K562 (cell line): ENCODE measurements around the gene PTCHD4. TPM values are rescaled to one million over a fixed set of nuclear protein-coding genes. Genes with fewer than 3 reads are reported as not detected.

Experiments
- ATAC-seq: fragments of 200-7000 bp; cut with Tn5 transposase; 3 replicates; pipeline ENCODE4 v1.9.1; 2020; ENCODE audit warnings: moderate library complexity
- BruUV-seq: library from RNA; stranded (reverse); fragments of 400-500 nt; replicated peaks from 2 replicates; lab custom pipeline; 2021; lab: Mats Ljungman, UMichigan
- CTCF ChIA-PET: fragments of 300-600 bp; formaldehyde crosslinking; extraction: SDS; loops from one replicate; lab custom pipeline; 2021; ENCODE audit warnings: low intra/inter-chr PET ratio; lab: Yijun Ruan, JAX
- POLR2A ChIA-PET: fragments of 300-600, 350-650 bp; sonication (Branson Sonifier 250); formaldehyde crosslinking; extraction: SDS; loops from one replicate; lab custom pipeline; 2021; ENCODE audit warnings: antibody characterized with exemption, inconsistent platforms; lab: Yijun Ruan, JAX
- DNase-seq, 4 experiments: peaks; one replicate each; pipeline versions ENCODE4 v3.0.0 to v3.0.0-alpha.2; 2011 to 2018; ENCODE audit warnings: low spot score in 3 of 4, mixed read lengths in 3 of 4; ENCODE audit errors: extremely low read depth in 1 of 4
- FAIRE-seq: peaks from 2 replicates; lab custom pipeline; 2011; peaks lifted over from hg19 to GRCh38; lab: Jason Lieb, UNC
- H2AFZ ChIP-seq: 2 replicates; pipeline ENCODE4 v1.6.0; 2011; ENCODE audit warnings: low read depth, low read length, control low read depth, inconsistent platforms
- H3K27ac ChIP-seq: fragments of 200-600 bp; 3 replicates; pipeline ENCODE4 v1.8.0; 2011; ENCODE audit warnings: low read depth, mild to moderate bottlenecking, control low read depth, inconsistent platforms, low read length, moderate library complexity, mixed read lengths; ENCODE audit errors: extremely low read depth
- H3K27me3 ChIP-seq, 2 experiments: fragments of 300-600 bp in 1 of 2; 2 replicates in 1 of 2; 3 replicates in 1 of 2; pipeline versions ENCODE4 v1.6.0 to v1.8.0; 2011; ENCODE audit warnings: inconsistent platforms in 2 of 2, low read length in 2 of 2, mild to moderate bottlenecking in 1 of 2, mixed read lengths in 1 of 2, moderate library complexity in 1 of 2; ENCODE audit not compliant: control insufficient read depth in 2 of 2, insufficient read depth in 2 of 2
- H3K36me3 ChIP-seq: fragments of 300-600 bp; 3 replicates; pipeline ENCODE4 v1.8.0; 2011; ENCODE audit warnings: mild to moderate bottlenecking, low read length, inconsistent platforms; ENCODE audit not compliant: control insufficient read depth, insufficient read depth
- H3K4me1 ChIP-seq, 2 experiments: fragments of 200-600 bp in 1 of 2; replicated peaks in 1 of 2; 2 replicates in 1 of 2; 3 replicates in 1 of 2; pipeline versions ENCODE4 v1.5.1 to v1.8.0; 2011; ENCODE audit warnings: inconsistent platforms in 2 of 2, low read length in 2 of 2, mild to moderate bottlenecking in 1 of 2, mixed read lengths in 1 of 2, moderate library complexity in 1 of 2; ENCODE audit not compliant: control insufficient read depth in 2 of 2, insufficient read depth in 2 of 2
- H3K4me2 ChIP-seq: 2 replicates; pipeline ENCODE4 v1.6.1; 2011; ENCODE audit warnings: low read length, control low read depth, inconsistent platforms, mixed read lengths; ENCODE audit not compliant: insufficient read depth
- H3K4me3 ChIP-seq: fragments of 200-600 bp; sonication (generic), shearing (Covaris generic); 2 replicates; pipeline ENCODE4 v1.5.1; 2016; ENCODE audit warnings: control low read depth, inconsistent platforms
- H3K79me2 ChIP-seq: fragments of 200-600 bp; 3 replicates; pipeline ENCODE4 v1.8.0; 2011; ENCODE audit warnings: low read length, inconsistent platforms; ENCODE audit not compliant: control insufficient read depth, insufficient read depth
- H3K9ac ChIP-seq, 2 experiments: 2 replicates each; pipeline versions ENCODE4 v1.6.0 to v1.6.1; 2011; ENCODE audit warnings: low read depth in 2 of 2, low read length in 2 of 2, control low read depth in 1 of 2, inconsistent platforms in 1 of 2, mild to moderate bottlenecking in 1 of 2, mixed read lengths in 1 of 2; ENCODE audit not compliant: insufficient read depth in 1 of 2
- H3K9me1 ChIP-seq: one replicate; pipeline ENCODE4 v1.6.0; 2011; ENCODE audit warnings: inconsistent platforms, mild to moderate bottlenecking, low read length, moderate library complexity; ENCODE audit not compliant: control insufficient read depth, insufficient read depth
- H3K9me3 ChIP-seq: replicated peaks from 2 replicates; pipeline ENCODE4 v1.5.1; 2011; ENCODE audit warnings: low read depth, low read length, inconsistent platforms; ENCODE audit not compliant: control insufficient read depth, insufficient read depth
- H4K20me1 ChIP-seq: replicated peaks from 2 replicates; pipeline ENCODE4 v1.6.1; 2011; ENCODE audit warnings: low read length, inconsistent platforms, mixed read lengths; ENCODE audit not compliant: control insufficient read depth, insufficient read depth
- ARNT ChIP-seq, 2 experiments: fragments of 450-650 bp; IDR thresholded peaks; 2 replicates each; pipeline ENCODE4 v1.6.1; 2016; ENCODE audit warnings: mild to moderate bottlenecking in 1 of 2
- BMI1 ChIP-seq: fragments of 150-350 bp; IDR thresholded peaks from 2 replicates; pipeline ENCODE4 v1.6.1; 2014; ENCODE audit warnings: low read length
- JUND ChIP-seq, 2 experiments: IDR thresholded peaks; 2 replicates in 1 of 2; 3 replicates in 1 of 2; pipeline ENCODE4 v1.6.1; 2011; ENCODE audit warnings: borderline replicate concordance in 2 of 2, low read depth in 2 of 2, low read length in 2 of 2, improper control_type of control experiment in 1 of 2, missing biosample characterization in 1 of 2, missing genetic modification characterization in 1 of 2, missing genetic modification reagents in 1 of 2
- LARP7 ChIP-seq: fragments of 450-650 bp; IDR thresholded peaks from 2 replicates; pipeline ENCODE4 v1.6.1; 2016
- MAX ChIP-seq: sonication (generic); formaldehyde crosslinking; IDR thresholded peaks from 2 replicates; pipeline ENCODE4 v1.9.0; 2022; ENCODE audit warnings: mild to moderate bottlenecking, missing genetic modification reagents
- MCM5 ChIP-seq: fragments of 450-650 bp; IDR thresholded peaks from 2 replicates; pipeline ENCODE4 v1.6.1; 2016; ENCODE audit warnings: low read depth
- NFRKB ChIP-seq: fragments of 450-650 bp; IDR thresholded peaks from 2 replicates; pipeline ENCODE4 v1.6.1; 2016; ENCODE audit warnings: low read depth
- OTX1 ChIP-seq: fragments of 450-650 bp; formaldehyde crosslinking; IDR thresholded peaks from 2 replicates; pipeline ENCODE4 v1.4.0; 2022; ENCODE audit warnings: mild to moderate bottlenecking
- SOX6 ChIP-seq: fragments of 450-650 bp; IDR thresholded peaks from 2 replicates; pipeline ENCODE4 v1.6.1; 2014; ENCODE audit warnings: mild to moderate bottlenecking
- ZNF395 ChIP-seq: fragments of 200-800 bp; sonication (Bioruptor generic); IDR thresholded peaks from 2 replicates; pipeline ENCODE4 v1.6.1; 2017; ENCODE audit warnings: missing genetic modification characterization, missing compliant biosample characterization
- ZNF561 ChIP-seq: fragments of 450-650 bp; formaldehyde crosslinking; conservative IDR thresholded peaks from 2 replicates; pipeline ENCODE4 v1.4.0; 2020; ENCODE audit warnings: mild to moderate bottlenecking, moderate library complexity
- ZNF584 ChIP-seq: fragments of 200-800 bp; sonication (Bioruptor generic); IDR thresholded peaks from 2 replicates; pipeline ENCODE4 v1.6.1; 2016; ENCODE audit warnings: low read depth, mild to moderate bottlenecking, missing genetic modification characterization, missing compliant biosample characterization
- ZNF695 ChIP-seq: fragments of 450-650 bp; formaldehyde crosslinking; IDR thresholded peaks from 2 replicates; pipeline ENCODE4 v1.4.0; 2020; ENCODE audit warnings: mild to moderate bottlenecking, moderate library complexity
- ZSCAN32 ChIP-seq: fragments of 450-650 bp; formaldehyde crosslinking; IDR thresholded peaks from 2 replicates; pipeline ENCODE4 v1.4.0; 2020; ENCODE audit warnings: mild to moderate bottlenecking, moderate library complexity
- WGBS: fragments of 100-300 bp; shearing (Covaris generic); methylation state at CpG from one replicate; pipeline ENCODE4 v1.1.6; 2016; ENCODE audit warnings: low coverage, mixed read lengths; ENCODE audit not compliant: insufficient coverage; ENCODE audit errors: missing lambda C conversion rate; 5-methylcytosine and 5-hydroxymethylcytosine counted together
- in situ Hi-C: fragments of 300-500 bp; cut with MboI; formaldehyde crosslinking; loops from 4 replicates; pipeline ENCODE4 v1.15.0; 2018; ENCODE audit warnings: inconsistent platforms, mixed read lengths
- intact Hi-C: fragments of 100-400 bp; cut with micrococcal nuclease; formaldehyde crosslinking; loops from 2 replicates; pipeline ENCODE4 v1.14.2; 2022
- polyA plus RNA-seq, 8 experiments: library from polyadenylated mRNA; depleted of rRNA in 4 of 8; stranded (reverse) in 5 of 8; unstranded in 3 of 8; fragments of >200 nt; fragmentation: Nextera tagmentation in 2 of 8; fragmentation: Illumina TruSeq in 1 of 8; extraction: Ambion mirVana in 2 of 8; extraction: Trizol in 1 of 8; gene quantifications; 2 replicates each; pipeline versions ENCODE4 v1.2.1 to v1.2.3, GENCODE V29; 2011 to 2014; ENCODE audit warnings: inconsistent platforms in 1 of 8, missing spikeins in 1 of 8
- total RNA-seq, 7 experiments: library from RNA; depleted of rRNA in 6 of 7; stranded (reverse); fragments of >200 nt in 6 of 7; fragmentation: Illumina TruSeq in 2 of 7; extraction: Trizol in 2 of 7; gene quantifications; 2 replicates each; pipeline versions ENCODE4 v1.2.1 to v1.2.3, GENCODE V29; 2011 to 2021; ENCODE audit warnings: low replicate concordance in 1 of 7
- TF ChIP-seq, protein P1 (sequence below): sonication (generic); formaldehyde crosslinking; IDR thresholded peaks from 2 replicates; pipeline ENCODE4 v1.8.0; 2022; ENCODE audit warnings: missing genetic modification reagents, mild to moderate bottlenecking, borderline replicate concordance

PTCHD4 gene
- total and polyA plus RNA-seq, 9 of the 15 experiments (the other 6 are each of a cell fraction or from before 2014, with no cell fraction given) = not detected

DNA sequence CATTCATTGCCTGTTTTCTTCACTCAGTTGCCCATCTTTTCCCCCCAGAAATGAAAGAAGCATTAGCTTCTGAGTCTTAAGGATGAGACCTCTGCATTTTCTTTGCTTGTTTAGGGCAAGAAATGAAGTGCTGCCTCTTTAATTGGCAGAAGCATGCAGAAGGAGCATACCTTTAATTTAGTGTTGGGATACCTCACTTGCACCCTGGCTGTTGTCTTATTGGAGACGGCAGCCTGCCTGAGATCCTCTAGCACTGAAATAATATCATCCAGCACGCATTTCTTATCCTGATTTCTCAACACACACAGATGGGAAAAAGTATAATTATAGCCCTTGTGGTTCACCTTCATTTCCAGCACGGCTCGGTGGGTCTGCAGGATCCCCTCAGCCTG is 43.1 kb downstream of the PTCHD4 start:
- ATAC-seq (no peak), DNase-seq (no peak), FAIRE-seq (no peak)
- intact Hi-C loops = loop anchor here (2.0 kb wide), 1 partner anchor 31 kb away; no protein-coding TSS in a partner anchor
- H2AFZ ChIP-seq = no peak overlapping the region
- no peaks in the 10 kb centered on the region for H3K9me1 ChIP-seq
- no TSS peak for BruUV-seq
- H3K27me3 ChIP-seq = no peaks in the 10 kb centered on the region
- no peaks in the 10 kb centered on the region for H3K79me2 ChIP-seq
- no peak overlapping the region for H3K27ac ChIP-seq
- 4% methylated on average over 4 of the region's 4 CpGs for WGBS
- no peaks in the 10 kb centered on the region for H4K20me1 ChIP-seq
- H3K9ac ChIP-seq = no peak overlapping the region
- H3K4me3 ChIP-seq = no peak overlapping the region
- in situ Hi-C loops = no loop called here
- no peak overlapping the region for H3K4me2 ChIP-seq
- POLR2A ChIA-PET = no interaction called here
- no peaks in the 10 kb centered on the region for H3K36me3 ChIP-seq
- H3K4me1 ChIP-seq = no peaks in the 10 kb centered on the region
- no peaks in the 10 kb centered on the region for H3K9me3 ChIP-seq
- CTCF ChIA-PET = no interaction called here
- TF ChIP-seq NFRKB = no peak
- TF ChIP-seq OTX1 (CRISPR knock-in tag) = no peak
- no peak for TF ChIP-seq ZNF395 (CRISPR knock-in tag)
- TF ChIP-seq MCM5 = no peak
- TF ChIP-seq, protein P1, sequence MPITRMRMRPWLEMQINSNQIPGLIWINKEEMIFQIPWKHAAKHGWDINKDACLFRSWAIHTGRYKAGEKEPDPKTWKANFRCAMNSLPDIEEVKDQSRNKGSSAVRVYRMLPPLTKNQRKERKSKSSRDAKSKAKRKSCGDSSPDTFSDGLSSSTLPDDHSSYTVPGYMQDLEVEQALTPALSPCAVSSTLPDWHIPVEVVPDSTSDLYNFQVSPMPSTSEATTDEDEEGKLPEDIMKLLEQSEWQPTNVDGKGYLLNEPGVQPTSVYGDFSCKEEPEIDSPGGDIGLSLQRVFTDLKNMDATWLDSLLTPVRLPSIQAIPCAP (CRISPR knock-in tag) = no peak
- no peak for TF ChIP-seq MAX (CRISPR knock-in tag)
- no peak for TF ChIP-seq BMI1
- no peak for TF ChIP-seq JUND (IDR thresholded peaks at IDR 0.05; ENCODE audit: borderline replicate concordance, low read depth, low read length)
- TF ChIP-seq JUND (tag; IDR thresholded peaks at IDR 0.05; ENCODE audit: borderline replicate concordance, low read depth, low read length) = no peak
- no peak for TF ChIP-seq LARP7
- no peak for TF ChIP-seq SOX6
- no peak for TF ChIP-seq ZSCAN32 (CRISPR knock-in tag)
- TF ChIP-seq ZNF584 = no peak
- TF ChIP-seq ZNF561 (CRISPR knock-in tag) = no peak
- no peak for TF ChIP-seq ZNF695 (CRISPR knock-in tag)
- TF ChIP-seq ARNT (IDR thresholded peaks at IDR 0.05) = no peak
